Left kidney (tissue), 2 donors: ENCODE data around the gene SLAIN1. TPM values are rescaled to one million over a fixed set of nuclear protein-coding genes. Genes with fewer than 3 reads are reported as not detected.

Experiments
- DNase-seq: peaks from one replicate; pipeline ENCODE4 v3.0.0-alpha.2; 2013
- polyA plus RNA-seq: library from polyadenylated mRNA; unstranded; fragments of 120-200 nt; gene quantifications from one replicate; pipeline ENCODE4 v1.2.1, GENCODE V29; 2013; ENCODE audit not compliant: insufficient read length

The SLAIN1 gene
- polyA plus RNA-seq, 1 donor: 23.1 TPM

- peak; percentile 61 for DNase-seq
Observed at GRCh38 chr13:77751513-77752456, 54.3 kb downstream of the SLAIN1 start.

- no peak for DNase-seq
Observed at GRCh38 chr13:77752512-77753069, 55.1 kb downstream of the SLAIN1 start.

- no peak for DNase-seq
Observed at GRCh38 chr13:77760893-77761292, 63.4 kb downstream of the SLAIN1 start.

- no peak for DNase-seq
Observed at GRCh38 chr13:77767413-77767812, 69.9 kb downstream of the SLAIN1 start.

- DNase-seq: no peak
Observed at GRCh38 chr13:77774181-77774580, 76.7 kb downstream of the SLAIN1 start.

GRCh38 chr13:77776704-77777103 lies 79.2 kb downstream of the SLAIN1 start:
- no peak for DNase-seq

- peak; percentile 59 for DNase-seq
Observed at GRCh38 chr13:77779552-77780272, 82.2 kb downstream of the SLAIN1 start.

- DNase-seq: no peak
Observed at GRCh38 chr13:77781808-77782207, 84.3 kb downstream of the SLAIN1 start.

GRCh38 chr13:77784515-77784914 lies 87.0 kb downstream of the SLAIN1 start:
- DNase-seq: no peak

GRCh38 chr13:77786695-77787287 lies 89.3 kb downstream of the SLAIN1 start:
- DNase-seq: no peak

GRCh38 chr13:77789376-77789775 lies 91.9 kb downstream of the SLAIN1 start:
- DNase-seq: no peak

- no peak for DNase-seq
Observed at GRCh38 chr13:77800219-77800618, 102.7 kb downstream of the SLAIN1 start.

- DNase-seq: no peak
Observed at GRCh38 chr13:77806518-77806917, 109.0 kb downstream of the SLAIN1 start.

- peak; percentile 55 for DNase-seq
Observed at GRCh38 chr13:77807431-77808135, 110.1 kb downstream of the SLAIN1 start.

- no peak for DNase-seq
Observed at GRCh38 chr13:77810430-77810829, 112.9 kb downstream of the SLAIN1 start.

GRCh38 chr13:77810878-77811277 lies 113.4 kb downstream of the SLAIN1 start:
- no peak for DNase-seq

- no peak for DNase-seq
Observed at GRCh38 chr13:77811381-77811780, 113.9 kb downstream of the SLAIN1 start.

GRCh38 chr13:77811981-77812380 lies 114.5 kb downstream of the SLAIN1 start:
- DNase-seq: no peak
